HG02678 (cell line): Measurements from ENCODE around the gene RCC1.
"Not testable (repeated sequence)": the region's sequence is repeated elsewhere in the genome, so short reads cannot be mapped to it uniquely, and the experiment has no call there.

Experiments
- ATAC-seq: cut with Tn5 transposase; IDR thresholded peaks from one replicate; pipeline ENCODE4 v1.9.1; 2021; ENCODE audit warnings: mild to moderate bottlenecking, moderate library complexity; ENCODE audit not compliant: unreplicated experiment

Gene RCC1

DNA sequence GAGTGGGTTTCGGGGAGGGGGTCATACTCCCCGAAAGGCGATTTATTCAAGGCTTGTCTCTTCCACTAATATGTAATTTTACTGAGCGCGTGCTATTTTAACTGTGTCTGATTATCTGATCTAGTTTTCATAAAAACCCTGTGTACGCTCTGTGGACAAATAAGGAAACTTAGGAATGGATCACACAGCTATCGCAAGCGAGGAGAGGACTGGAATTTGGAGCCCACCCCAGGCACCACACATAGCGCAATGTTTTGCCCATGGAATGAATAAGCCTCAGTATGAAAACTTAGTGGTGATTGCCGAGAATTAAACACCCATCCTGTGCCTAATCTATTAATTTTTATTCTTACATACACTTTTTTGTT, 76.4 kb downstream of the RCC1 start:
- no peak for ATAC-seq

DNA sequence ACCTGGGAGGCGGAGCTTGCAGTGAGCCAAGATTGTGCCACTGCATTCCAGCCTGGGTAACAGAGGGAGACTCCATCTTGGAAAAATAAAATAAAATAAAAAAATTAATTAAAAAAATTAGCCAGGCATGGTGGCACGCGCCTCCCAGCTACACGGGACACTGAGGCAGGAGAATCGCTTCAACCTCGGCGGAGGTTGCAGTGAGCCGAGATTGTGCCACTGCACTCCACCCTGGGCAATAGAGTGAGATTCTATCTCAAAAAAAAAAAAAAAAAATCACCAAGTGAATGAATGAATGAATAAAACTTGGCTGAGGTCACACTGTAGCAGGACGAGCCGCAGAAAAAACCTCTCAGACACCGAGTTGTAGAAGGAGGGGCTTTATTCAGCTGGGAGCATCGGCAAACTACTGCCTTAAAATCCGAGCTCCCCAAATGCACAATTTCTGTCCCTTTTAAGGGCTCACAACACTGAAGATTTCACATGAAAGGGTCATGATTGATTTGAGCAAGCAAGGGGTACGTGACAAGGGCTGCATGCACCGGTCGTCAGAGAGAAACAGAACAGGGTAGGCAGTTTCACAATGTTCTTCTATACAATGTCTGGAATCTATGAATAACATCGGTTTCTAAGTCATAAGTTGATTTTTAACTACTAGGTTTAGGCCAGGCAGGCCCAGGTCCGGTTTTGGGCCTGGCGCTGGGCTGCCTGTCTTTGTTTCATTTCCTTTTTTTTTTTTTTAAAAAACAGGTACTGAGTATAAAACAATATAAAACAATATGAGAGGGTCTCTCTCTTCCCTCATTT, 80.9 kb downstream of the RCC1 start:
- not testable (repeated sequence) for ATAC-seq
